ENCODE measurements around the gene TRIM28. TPM values are rescaled to one million over a fixed set of nuclear protein-coding genes. Genes with fewer than 3 reads are reported as not detected.

Gene TRIM28
- total and polyA plus RNA-seq, 9 of the 15 experiments (the other 6 are each of a cell fraction or from before 2014, with no cell fraction given), result 12.1 to 797 (median 490) TPM

DNA sequence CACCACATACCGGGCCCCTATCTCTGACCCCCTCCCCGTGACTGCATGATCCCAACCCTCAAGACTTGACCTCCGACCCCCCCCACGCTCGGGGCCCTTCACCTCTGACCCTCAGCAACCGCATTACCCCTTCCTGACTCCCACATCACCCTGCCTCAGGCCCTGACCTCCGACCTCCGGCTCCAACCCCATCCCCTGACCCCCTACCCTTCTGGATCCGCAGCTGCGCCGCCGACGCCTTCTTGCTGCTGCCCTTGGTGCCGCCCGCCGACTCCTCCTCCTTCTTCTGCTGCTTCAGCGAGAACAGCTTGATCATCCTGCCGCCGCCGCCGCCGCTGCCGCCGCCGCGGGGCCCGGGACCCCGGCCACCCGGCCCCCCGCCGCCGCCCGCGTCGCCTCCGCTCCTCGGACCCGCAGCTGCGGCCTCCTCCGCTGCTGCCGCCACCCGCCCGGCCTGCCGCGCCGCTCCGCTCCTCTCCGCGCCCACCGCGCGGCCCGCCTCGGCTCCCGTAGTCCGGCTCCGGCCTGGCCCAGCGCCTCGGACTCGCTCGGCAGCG, 14.3 kb downstream of the TRIM28 start, which contains the start of gene UBE2M (continued):
- TF ChIP-seq, protein P1, sequence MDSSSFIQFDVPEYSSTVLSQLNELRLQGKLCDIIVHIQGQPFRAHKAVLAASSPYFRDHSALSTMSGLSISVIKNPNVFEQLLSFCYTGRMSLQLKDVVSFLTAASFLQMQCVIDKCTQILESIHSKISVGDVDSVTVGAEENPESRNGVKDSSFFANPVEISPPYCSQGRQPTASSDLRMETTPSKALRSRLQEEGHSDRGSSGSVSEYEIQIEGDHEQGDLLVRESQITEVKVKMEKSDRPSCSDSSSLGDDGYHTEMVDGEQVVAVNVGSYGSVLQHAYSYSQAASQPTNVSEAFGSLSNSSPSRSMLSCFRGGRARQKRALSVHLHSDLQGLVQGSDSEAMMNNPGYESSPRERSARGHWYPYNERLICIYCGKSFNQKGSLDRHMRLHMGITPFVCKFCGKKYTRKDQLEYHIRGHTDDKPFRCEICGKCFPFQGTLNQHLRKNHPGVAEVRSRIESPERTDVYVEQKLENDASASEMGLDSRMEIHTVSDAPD (CRISPR knock-in tag; IDR thresholded peaks at IDR 0.05), result no peak
- TF ChIP-seq, protein P2, sequence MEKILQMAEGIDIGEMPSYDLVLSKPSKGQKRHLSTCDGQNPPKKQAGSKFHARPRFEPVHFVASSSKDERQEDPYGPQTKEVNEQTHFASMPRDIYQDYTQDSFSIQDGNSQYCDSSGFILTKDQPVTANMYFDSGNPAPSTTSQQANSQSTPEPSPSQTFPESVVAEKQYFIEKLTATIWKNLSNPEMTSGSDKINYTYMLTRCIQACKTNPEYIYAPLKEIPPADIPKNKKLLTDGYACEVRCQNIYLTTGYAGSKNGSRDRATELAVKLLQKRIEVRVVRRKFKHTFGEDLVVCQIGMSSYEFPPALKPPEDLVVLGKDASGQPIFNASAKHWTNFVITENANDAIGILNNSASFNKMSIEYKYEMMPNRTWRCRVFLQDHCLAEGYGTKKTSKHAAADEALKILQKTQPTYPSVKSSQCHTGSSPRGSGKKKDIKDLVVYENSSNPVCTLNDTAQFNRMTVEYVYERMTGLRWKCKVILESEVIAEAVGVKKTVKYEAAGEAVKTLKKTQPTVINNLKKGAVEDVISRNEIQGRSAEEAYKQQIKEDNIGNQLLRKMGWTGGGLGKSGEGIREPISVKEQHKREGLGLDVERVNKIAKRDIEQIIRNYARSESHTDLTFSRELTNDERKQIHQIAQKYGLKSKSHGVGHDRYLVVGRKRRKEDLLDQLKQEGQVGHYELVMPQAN (IDR thresholded peaks at IDR 0.05; ENCODE audit: borderline replicate concordance), result peak; percentile 66; the same call in 1 of the 2 replicates
- 0 out of 2 replicates have a peak, but pooled peaks have one; percentile 40 for TF ChIP-seq SMARCA5 (IDR thresholded peaks at IDR 0.05)
- no peak for TF ChIP-seq KAT2B (IDR thresholded peaks at IDR 0.05; ENCODE audit: low read depth, low read length)
- TF ChIP-seq, protein P3, sequence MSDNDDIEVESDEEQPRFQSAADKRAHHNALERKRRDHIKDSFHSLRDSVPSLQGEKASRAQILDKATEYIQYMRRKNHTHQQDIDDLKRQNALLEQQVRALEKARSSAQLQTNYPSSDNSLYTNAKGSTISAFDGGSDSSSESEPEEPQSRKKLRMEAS (CRISPR knock-in tag; IDR thresholded peaks at IDR 0.05), result no peak
- no peak for TF ChIP-seq GTF2A2 (tag; IDR thresholded peaks at IDR 0.05)
- no peak for TF ChIP-seq ZNF77 (CRISPR knock-in tag; IDR thresholded peaks at IDR 0.05)
- no peak for TF ChIP-seq SMAD2 (IDR thresholded peaks at IDR 0.05; ENCODE audit: low read depth, low read length)
- TF ChIP-seq KLF13 (tag; IDR thresholded peaks at IDR 0.05; ENCODE audit: borderline replicate concordance, low read depth), result no peak
- TF ChIP-seq CSDE1 (IDR thresholded peaks at IDR 0.05), result no peak
- no peak for TF ChIP-seq NCOA6 (IDR thresholded peaks at IDR 0.05)
- TF ChIP-seq PHF21A (IDR thresholded peaks at IDR 0.05; ENCODE audit: borderline replicate concordance, low read depth), result no peak
- no peak for TF ChIP-seq SIN3B (IDR thresholded peaks at IDR 0.05; ENCODE audit: low read depth)
- TF ChIP-seq ETV5 (CRISPR knock-in tag; IDR thresholded peaks at IDR 0.05; ENCODE audit: low read depth), result 0 out of 2 replicates have a peak, but pooled peaks have one; percentile 46
- TF ChIP-seq, protein P4, sequence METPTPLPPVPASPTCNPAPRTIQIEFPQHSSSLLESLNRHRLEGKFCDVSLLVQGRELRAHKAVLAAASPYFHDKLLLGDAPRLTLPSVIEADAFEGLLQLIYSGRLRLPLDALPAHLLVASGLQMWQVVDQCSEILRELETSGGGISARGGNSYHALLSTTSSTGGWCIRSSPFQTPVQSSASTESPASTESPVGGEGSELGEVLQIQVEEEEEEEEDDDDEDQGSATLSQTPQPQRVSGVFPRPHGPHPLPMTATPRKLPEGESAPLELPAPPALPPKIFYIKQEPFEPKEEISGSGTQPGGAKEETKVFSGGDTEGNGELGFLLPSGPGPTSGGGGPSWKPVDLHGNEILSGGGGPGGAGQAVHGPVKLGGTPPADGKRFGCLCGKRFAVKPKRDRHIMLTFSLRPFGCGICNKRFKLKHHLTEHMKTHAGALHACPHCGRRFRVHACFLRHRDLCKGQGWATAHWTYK (CRISPR knock-in tag; IDR thresholded peaks at IDR 0.05), result no peak
- no peak; the same call in 1 of the 2 replicates for TF ChIP-seq CBFB (CRISPR knock-in tag; IDR thresholded peaks at IDR 0.05)
- TF ChIP-seq CHD4 (IDR thresholded peaks at IDR 0.05; ENCODE audit: insufficient read depth, insufficient replicate concordance, low read depth, low read length, poor library complexity, severe bottlenecking), result no peak
- TF ChIP-seq KLF10 (CRISPR knock-in tag; IDR thresholded peaks at IDR 0.05), result no peak
- TF ChIP-seq, protein P5, sequence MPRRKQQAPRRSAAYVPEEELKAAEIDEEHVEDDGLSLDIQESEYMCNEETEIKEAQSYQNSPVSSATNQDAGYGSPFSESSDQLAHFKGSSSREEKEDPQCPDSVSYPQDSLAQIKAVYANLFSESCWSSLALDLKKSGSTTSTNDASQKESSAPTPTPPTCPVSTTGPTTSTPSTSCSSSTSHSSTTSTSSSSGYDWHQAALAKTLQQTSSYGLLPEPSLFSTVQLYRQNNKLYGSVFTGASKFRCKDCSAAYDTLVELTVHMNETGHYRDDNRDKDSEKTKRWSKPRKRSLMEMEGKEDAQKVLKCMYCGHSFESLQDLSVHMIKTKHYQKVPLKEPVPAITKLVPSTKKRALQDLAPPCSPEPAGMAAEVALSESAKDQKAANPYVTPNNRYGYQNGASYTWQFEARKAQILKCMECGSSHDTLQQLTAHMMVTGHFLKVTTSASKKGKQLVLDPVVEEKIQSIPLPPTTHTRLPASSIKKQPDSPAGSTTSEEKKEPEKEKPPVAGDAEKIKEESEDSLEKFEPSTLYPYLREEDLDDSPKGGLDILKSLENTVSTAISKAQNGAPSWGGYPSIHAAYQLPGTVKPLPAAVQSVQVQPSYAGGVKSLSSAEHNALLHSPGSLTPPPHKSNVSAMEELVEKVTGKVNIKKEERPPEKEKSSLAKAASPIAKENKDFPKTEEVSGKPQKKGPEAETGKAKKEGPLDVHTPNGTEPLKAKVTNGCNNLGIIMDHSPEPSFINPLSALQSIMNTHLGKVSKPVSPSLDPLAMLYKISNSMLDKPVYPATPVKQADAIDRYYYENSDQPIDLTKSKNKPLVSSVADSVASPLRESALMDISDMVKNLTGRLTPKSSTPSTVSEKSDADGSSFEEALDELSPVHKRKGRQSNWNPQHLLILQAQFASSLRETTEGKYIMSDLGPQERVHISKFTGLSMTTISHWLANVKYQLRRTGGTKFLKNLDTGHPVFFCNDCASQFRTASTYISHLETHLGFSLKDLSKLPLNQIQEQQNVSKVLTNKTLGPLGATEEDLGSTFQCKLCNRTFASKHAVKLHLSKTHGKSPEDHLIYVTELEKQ (CRISPR knock-in tag; IDR thresholded peaks at IDR 0.05), result no peak
- TF ChIP-seq U2AF1 (optimal IDR thresholded peaks at IDR 0.05; ENCODE audit: low read depth, low read length), result no peak
- no peak for TF ChIP-seq HOXB6 (CRISPR knock-in tag; IDR thresholded peaks at IDR 0.05; ENCODE audit: borderline replicate concordance)

Measured in K562 (cell line).